NK-92 treated with Interleukin-12 subunit alpha and Interleukin-12 subunit beta, amount 100 ng/mL, for 24 hours (cell line): ENCODE results near the gene DDI2.

ENCODE experiments used
- DNase-seq: peaks from one replicate; lab custom pipeline; 2025; lab: John Stamatoyannopoulos, UW

Gene DDI2

GRCh38 chr1:15702722-15703550, 85.7 kb downstream of the DDI2 start:
- DNase-seq, result no peak

GRCh38 chr1:15703562-15703961, 86.3 kb downstream of the DDI2 start:
- DNase-seq, result no peak

GRCh38 chr1:15704526-15705183, 87.4 kb downstream of the DDI2 start:
- DNase-seq, result no peak

- DNase-seq, result no peak
These were observed 87.9 kb downstream of the DDI2 start for GRCh38 chr1:15705184-15705566.

GRCh38 chr1:15706751-15707150, 89.5 kb downstream of the DDI2 start:
- DNase-seq, result no peak

- DNase-seq, result no peak
These were observed 90.1 kb downstream of the DDI2 start for GRCh38 chr1:15707239-15707925.

GRCh38 chr1:15708486-15709137, 91.4 kb downstream of the DDI2 start:
- no peak for DNase-seq

GRCh38 chr1:15709226-15709625, 92.0 kb downstream of the DDI2 start:
- no peak for DNase-seq

- DNase-seq, result no peak
These were observed 94.9 kb downstream of the DDI2 start for GRCh38 chr1:15712168-15712567.

- DNase-seq, result no peak
These were observed 97.3 kb downstream of the DDI2 start for GRCh38 chr1:15714406-15715136.

- no peak for DNase-seq
These were observed 100.3 kb downstream of the DDI2 start for GRCh38 chr1:15717418-15718125.

- no peak for DNase-seq
These were observed 100.9 kb downstream of the DDI2 start for GRCh38 chr1:15718199-15718601.
